ENCODE results near the gene SCLY. TPM values are rescaled to one million over a fixed set of nuclear protein-coding genes. Genes with fewer than 3 reads are reported as not detected.
A peak's percentile ranks its signal among the peaks of the same experiment; 100 is the strongest.
"Not testable (repeated sequence)": the region's sequence is repeated elsewhere in the genome, so short reads cannot be mapped to it uniquely, and the experiment has no call there.

Gene SCLY
- total RNA-seq, 1 donor from 2014 or later: 109 TPM

DNA sequence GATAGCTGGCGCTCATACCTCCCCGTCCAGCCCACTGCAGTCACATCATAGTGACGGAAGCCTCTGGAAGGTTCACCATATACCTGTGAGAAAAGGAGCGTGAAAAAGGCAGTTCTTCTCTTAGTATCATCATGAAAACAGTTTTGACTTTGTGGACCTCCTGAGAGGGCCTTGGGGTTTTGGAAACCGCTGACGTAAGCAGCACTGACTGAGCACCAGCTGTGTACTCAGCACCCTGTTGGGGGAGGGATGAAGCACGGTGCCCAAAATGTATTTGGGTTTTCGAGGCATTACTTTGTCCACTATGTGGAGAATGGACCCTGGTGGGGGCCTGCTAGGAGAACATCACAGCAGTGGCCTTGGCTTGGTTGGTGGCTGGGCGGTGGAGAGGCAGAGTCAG is 5.4 kb downstream of the SCLY start:
- H3K27me3 Mint-ChIP-seq (ENCODE audit: insufficient read depth): no peaks in the 10 kb centered on the region
- DNase-seq (ENCODE audit: low spot score): no peak
- peaks cover 64% of the 10 kb centered on the region for H3K36me3 Mint-ChIP-seq (ENCODE audit: low read depth)
- intact Hi-C loops (cut with micrococcal nuclease): no loop called here
- H3K4me3 Mint-ChIP-seq: peak overlapping the region; percentile 40
- peak overlapping the region; percentile 79 for H3K27ac Mint-ChIP-seq
- peaks cover 17% of the 10 kb centered on the region for H3K9me3 Mint-ChIP-seq
- peaks cover 78% of the 10 kb centered on the region for H3K4me1 Mint-ChIP-seq (ENCODE audit: low read depth)

DNA sequence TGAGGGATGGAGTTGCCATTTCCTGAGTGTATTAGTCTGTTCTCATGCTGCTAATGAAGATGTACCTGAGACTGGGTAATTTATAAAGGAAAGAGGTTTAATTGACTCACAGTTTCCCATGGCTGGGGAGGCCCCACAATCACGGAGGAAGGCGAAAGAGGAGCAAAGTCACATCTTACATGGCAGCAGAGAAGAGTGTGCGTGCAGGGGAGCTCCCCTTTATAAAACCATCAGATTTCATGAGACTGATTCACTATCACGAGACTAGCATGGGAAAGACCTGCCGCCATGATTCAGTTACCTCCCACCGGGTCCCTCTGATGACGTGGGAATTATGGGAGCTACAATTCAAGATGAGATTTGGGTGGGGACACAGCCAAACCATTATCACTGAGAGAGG is 5.9 kb downstream of the SCLY start:
- Mint-ChIP-seq H3K9me3 (peaks cover 17% of the 10 kb centered on the region), H3K27ac (peak overlapping the region; percentile 79), H3K4me1 (ENCODE audit: low read depth) (peaks cover 76% of the 10 kb centered on the region), H3K36me3 (ENCODE audit: low read depth) (peaks cover 61% of the 10 kb centered on the region), H3K4me3 (peak overlapping the region; percentile 40)
- intact Hi-C loops (cut with micrococcal nuclease); H3K27me3 Mint-ChIP-seq (ENCODE audit: insufficient read depth); DNase-seq (ENCODE audit: low spot score): not testable (repeated sequence)

DNA sequence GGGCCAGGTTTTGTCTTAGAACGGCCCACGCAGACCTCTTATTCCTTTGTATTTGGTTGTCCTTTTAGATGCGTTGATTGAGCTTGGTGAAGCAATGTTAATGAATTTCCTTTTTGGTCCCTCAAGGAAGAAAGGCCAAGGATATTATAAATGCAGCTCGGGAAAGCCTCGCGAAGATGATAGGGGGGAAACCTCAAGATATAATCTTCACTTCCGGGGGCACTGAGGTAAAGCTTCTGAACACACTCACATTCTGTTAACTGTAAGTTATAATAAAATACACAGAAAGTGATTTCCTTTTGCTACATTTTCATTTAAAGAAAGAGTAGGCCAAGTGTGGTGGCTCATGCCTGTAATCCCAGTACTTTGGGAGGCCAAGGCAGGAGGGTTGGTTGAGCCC is 7.1 kb downstream of the SCLY start:
- H3K27me3 Mint-ChIP-seq (ENCODE audit: insufficient read depth): no peaks in the 10 kb centered on the region
- no peak overlapping the region for H3K4me3 Mint-ChIP-seq
- intact Hi-C loops (cut with micrococcal nuclease): no loop called here
- peaks cover 68% of the 10 kb centered on the region for H3K36me3 Mint-ChIP-seq (ENCODE audit: low read depth)
- peaks cover 76% of the 10 kb centered on the region for H3K4me1 Mint-ChIP-seq (ENCODE audit: low read depth)
- H3K27ac Mint-ChIP-seq: no peak overlapping the region
- H3K9me3 Mint-ChIP-seq: peaks cover 26% of the 10 kb centered on the region
- no peak for DNase-seq (ENCODE audit: low spot score)

DNA sequence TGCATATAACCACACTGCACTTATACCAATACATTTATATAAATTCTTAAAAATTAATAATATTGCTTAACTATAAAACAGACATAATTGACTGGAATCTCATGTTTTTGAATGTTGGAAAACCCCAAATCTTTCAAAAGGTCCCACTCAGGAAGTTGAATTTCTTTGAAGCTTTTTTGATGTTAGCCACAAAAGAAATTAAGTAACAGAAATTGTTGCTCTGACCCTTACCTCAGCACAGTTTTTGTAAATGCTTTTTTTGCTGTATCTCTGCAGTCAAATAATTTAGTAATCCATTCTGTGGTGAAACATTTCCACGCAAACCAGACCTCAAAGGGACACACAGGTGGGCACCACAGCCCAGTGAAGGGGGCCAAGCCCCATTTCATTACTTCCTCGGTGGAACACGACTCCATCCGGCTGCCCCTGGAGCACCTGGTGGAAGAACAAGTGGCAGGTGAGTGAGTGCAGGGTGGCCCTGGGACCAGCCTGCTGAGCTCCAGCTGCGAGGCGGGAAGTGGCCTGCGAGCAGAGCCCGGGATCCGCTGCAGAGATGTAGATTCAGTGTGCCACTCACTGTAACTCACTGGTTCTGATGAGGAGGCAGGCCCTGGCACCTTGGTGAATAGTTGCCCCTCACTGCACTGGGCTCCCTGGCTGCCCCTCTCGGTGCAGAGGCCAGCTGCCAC is 8.4 kb downstream of the SCLY start:
- H3K4me1 Mint-ChIP-seq (ENCODE audit: low read depth): peaks cover 64% of the 10 kb centered on the region
- peak overlapping the region; percentile 73 for H3K4me3 Mint-ChIP-seq
- H3K9me3 Mint-ChIP-seq: peaks cover 33% of the 10 kb centered on the region
- H3K27me3 Mint-ChIP-seq (ENCODE audit: insufficient read depth): no peaks in the 10 kb centered on the region
- DNase-seq (ENCODE audit: low spot score): no peak
- intact Hi-C loops (cut with micrococcal nuclease): no loop called here
- peak overlapping the region; percentile 72 for H3K27ac Mint-ChIP-seq
- peaks cover 74% of the 10 kb centered on the region for H3K36me3 Mint-ChIP-seq (ENCODE audit: low read depth)

DNA sequence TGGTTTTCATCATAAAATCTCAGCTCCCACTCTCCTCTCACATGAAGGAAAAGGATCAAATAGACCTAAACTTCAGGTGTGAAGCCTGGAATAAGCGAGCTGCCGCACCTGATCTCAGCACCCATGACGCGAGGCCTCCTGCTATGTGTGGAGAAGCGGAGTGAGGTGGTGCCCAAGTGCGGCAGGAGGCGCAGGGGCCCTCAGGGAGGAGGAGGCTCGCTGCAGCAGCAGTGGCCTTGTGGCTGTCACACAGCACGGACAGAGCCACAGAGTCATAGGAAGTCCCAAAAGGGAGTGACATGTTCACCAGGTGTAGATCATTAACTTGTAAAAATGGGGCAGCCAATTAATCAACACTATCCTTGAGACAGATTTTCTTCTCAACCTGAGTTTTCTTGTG is 9.1 kb downstream of the SCLY start:
- intact Hi-C loops (cut with micrococcal nuclease): no loop called here
- Mint-ChIP-seq H3K9me3 (peaks cover 33% of the 10 kb centered on the region), H3K27me3 (ENCODE audit: insufficient read depth) (no peaks in the 10 kb centered on the region), H3K27ac (peak overlapping the region; percentile 72), H3K4me3 (peak overlapping the region; percentile 73), H3K36me3 (ENCODE audit: low read depth) (peaks cover 77% of the 10 kb centered on the region), H3K4me1 (ENCODE audit: low read depth) (peaks cover 61% of the 10 kb centered on the region)
- no peak for DNase-seq (ENCODE audit: low spot score)

DNA sequence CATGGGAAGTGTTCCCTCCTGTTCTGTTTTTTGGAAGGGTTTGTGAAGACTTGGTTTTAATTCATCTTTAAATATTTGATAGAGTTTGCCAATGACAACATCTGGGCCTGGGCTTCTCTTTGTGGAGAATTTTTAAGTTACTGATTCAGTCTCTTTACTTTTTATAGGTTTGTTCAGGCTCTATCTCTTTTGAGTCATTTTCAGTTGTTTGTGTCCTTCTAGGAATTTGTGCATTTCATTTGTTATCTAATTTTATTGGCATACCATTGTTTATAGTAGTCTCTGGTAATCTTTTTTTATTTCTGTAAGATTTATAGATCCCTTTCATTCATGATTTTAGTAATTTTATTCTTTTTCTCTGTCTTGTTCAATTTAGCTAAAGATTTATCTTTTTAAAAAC is 14.6 kb downstream of the SCLY start:
- Mint-ChIP-seq H3K27me3 (ENCODE audit: insufficient read depth) (no peaks in the 10 kb centered on the region), H3K36me3 (ENCODE audit: low read depth) (peaks cover 55% of the 10 kb centered on the region), H3K27ac (no peak overlapping the region), H3K9me3 (peaks cover 17% of the 10 kb centered on the region), H3K4me1 (ENCODE audit: low read depth) (peaks cover 27% of the 10 kb centered on the region), H3K4me3 (no peak overlapping the region)
- intact Hi-C loops (cut with micrococcal nuclease): no loop called here
- no peak for DNase-seq (ENCODE audit: low spot score)

DNA sequence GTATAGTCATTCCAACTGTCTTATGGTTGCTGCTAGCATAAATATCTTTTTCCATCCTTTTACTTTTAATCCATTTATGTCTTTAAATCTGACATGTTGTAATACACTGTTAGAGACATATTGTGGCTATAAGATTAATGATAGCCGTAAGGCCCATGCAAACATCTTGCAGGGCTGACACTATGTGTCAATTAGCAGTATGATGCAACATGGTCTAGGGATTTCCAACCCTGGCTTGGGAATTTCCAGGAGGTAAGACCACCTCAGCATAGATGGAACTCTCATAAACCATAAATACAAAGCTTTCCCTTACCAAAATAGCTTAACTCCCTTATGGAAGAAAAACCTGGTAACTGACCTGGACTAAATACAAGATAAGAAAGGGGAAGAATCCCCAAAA is 16.5 kb downstream of the SCLY start:
- Mint-ChIP-seq H3K27ac (no peak overlapping the region), H3K4me3 (no peak overlapping the region), H3K9me3 (peaks cover 13% of the 10 kb centered on the region), H3K27me3 (ENCODE audit: insufficient read depth) (no peaks in the 10 kb centered on the region), H3K4me1 (ENCODE audit: low read depth) (peaks cover 18% of the 10 kb centered on the region), H3K36me3 (ENCODE audit: low read depth) (peaks cover 63% of the 10 kb centered on the region)
- intact Hi-C loops (cut with micrococcal nuclease): no loop called here
- no peak for DNase-seq (ENCODE audit: low spot score)

DNA sequence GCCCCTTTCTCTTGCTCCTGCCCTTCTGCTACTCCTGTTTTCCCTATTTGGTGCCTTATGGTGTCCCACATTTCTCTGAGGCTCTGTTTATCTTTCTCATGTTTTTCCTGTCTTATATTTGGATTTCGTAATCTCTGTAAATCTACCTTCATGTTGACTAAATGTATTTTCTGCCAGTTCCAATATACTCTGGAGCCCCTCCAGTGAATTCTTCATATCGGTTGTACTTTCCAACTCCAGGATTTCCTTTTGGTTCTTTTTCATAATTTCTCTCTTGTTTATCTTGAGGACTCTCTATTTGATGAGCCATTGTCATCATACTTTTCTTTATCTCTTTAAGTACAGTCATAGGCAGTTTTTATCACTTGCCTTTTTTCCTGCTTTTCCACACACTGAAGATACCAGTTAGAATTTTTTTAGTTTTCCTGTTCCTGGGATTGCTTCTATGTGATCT is 19.1 kb downstream of the SCLY start:
- Mint-ChIP-seq H3K4me1 (ENCODE audit: low read depth) (peaks cover 10% of the 10 kb centered on the region), H3K27me3 (ENCODE audit: insufficient read depth) (no peaks in the 10 kb centered on the region), H3K9me3 (no peaks in the 10 kb centered on the region), H3K36me3 (ENCODE audit: low read depth) (peaks cover 62% of the 10 kb centered on the region), H3K27ac (no peak overlapping the region), H3K4me3 (no peak overlapping the region)
- intact Hi-C loops (cut with micrococcal nuclease): no loop called here
- DNase-seq (ENCODE audit: low spot score): no peak

DNA sequence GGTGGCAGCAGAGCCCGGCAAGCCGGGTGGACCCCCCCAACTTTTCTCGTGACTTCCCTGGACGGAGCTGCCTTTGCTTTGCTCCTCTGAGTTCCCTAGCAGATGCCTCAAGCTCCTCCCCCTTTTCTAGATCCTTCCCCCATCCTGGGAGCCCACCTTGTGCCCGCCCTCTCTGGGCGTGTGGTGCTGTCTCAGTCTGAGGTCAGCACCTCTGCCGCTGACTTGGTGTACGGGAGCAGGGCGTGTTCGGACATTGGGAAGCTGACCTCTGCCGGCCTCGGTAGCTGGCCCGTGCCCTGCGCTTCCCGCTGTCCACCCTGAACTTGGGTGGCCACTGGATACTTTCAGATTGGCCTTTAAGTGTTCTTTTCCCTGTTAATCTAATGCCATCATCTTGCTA is 19.7 kb downstream of the SCLY start:
- no peak overlapping the region for H3K4me3 Mint-ChIP-seq
- peaks cover 4% of the 10 kb centered on the region for H3K4me1 Mint-ChIP-seq (ENCODE audit: low read depth)
- peaks cover 59% of the 10 kb centered on the region for H3K36me3 Mint-ChIP-seq (ENCODE audit: low read depth)
- intact Hi-C loops (cut with micrococcal nuclease): no loop called here
- DNase-seq (ENCODE audit: low spot score): no peak
- H3K27ac Mint-ChIP-seq: no peak overlapping the region
- no peaks in the 10 kb centered on the region for H3K9me3 Mint-ChIP-seq
- H3K27me3 Mint-ChIP-seq (ENCODE audit: insufficient read depth): no peaks in the 10 kb centered on the region

DNA sequence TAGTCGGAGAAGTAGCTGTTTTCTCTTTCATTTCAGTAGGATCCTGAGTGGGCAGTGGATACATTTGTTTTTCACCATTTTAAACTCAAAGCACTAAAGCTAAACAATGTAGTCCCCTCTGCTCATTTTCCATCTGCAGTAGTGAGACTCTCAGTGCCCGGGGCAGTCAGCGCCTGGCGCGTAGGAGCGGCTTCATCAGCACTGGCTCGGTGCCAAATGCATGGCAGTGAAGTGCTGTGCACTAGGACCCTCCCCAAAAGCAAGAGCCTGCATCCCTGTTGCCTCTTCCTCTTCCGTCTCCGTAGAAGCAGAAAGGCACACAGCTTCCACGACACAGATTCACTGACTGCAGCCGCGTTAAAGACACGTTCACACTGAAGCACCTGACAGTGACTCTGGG is 20.3 kb downstream of the SCLY start:
- no peak overlapping the region for H3K4me3 Mint-ChIP-seq
- intact Hi-C loops (cut with micrococcal nuclease): no loop called here
- peaks cover 60% of the 10 kb centered on the region for H3K36me3 Mint-ChIP-seq (ENCODE audit: low read depth)
- no peaks in the 10 kb centered on the region for H3K27me3 Mint-ChIP-seq (ENCODE audit: insufficient read depth)
- no peak overlapping the region for H3K27ac Mint-ChIP-seq
- H3K9me3 Mint-ChIP-seq: no peaks in the 10 kb centered on the region
- no peak for DNase-seq (ENCODE audit: low spot score)
- no peaks in the 10 kb centered on the region for H3K4me1 Mint-ChIP-seq (ENCODE audit: low read depth)

DNA sequence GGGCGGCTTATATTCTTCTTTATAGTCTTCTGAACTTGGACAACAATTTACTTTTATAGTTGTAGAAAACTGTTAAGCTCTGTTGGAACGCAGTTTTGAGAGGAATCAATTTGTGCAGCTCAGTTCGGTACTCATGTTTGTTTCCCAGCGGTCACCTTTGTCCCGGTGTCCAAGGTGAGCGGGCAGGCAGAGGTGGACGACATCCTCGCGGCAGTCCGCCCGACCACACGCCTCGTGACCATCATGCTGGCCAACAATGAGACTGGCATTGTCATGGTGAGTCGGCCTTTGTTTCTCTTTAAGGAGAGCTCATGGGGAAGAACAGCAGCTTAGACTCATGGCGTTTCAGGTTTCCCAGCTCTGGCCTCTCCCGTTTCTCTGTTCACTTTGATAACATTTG is 20.8 kb downstream of the SCLY start:
- H3K4me3 Mint-ChIP-seq: no peak overlapping the region
- intact Hi-C loops (cut with micrococcal nuclease): no loop called here
- no peak overlapping the region for H3K27ac Mint-ChIP-seq
- peaks cover 58% of the 10 kb centered on the region for H3K36me3 Mint-ChIP-seq (ENCODE audit: low read depth)
- no peak for DNase-seq (ENCODE audit: low spot score)
- no peaks in the 10 kb centered on the region for H3K27me3 Mint-ChIP-seq (ENCODE audit: insufficient read depth)
- no peaks in the 10 kb centered on the region for H3K4me1 Mint-ChIP-seq (ENCODE audit: low read depth)
- no peaks in the 10 kb centered on the region for H3K9me3 Mint-ChIP-seq

DNA sequence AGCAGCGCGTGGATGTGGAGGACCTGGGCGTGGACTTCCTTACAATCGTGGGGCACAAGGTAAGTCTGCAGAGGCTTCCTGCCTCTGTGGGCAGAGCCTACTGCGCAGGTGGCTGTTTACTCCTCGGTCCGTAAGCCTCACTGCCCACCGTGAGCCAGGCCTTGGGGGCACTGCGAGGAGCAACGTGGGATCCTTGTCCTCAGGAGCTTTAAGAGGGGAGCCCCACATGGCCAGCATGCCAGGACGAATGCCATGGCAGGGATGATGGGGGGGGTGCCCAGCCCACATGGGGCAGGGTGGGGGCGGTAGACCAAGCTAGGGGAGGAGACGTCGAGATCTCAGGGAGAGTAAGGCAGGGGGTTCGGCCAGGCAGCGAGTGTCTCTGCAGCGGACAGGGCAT is 21.4 kb downstream of the SCLY start:
- Mint-ChIP-seq H3K4me1 (ENCODE audit: low read depth) (peaks cover 3% of the 10 kb centered on the region), H3K36me3 (ENCODE audit: low read depth) (peaks cover 55% of the 10 kb centered on the region), H3K4me3 (no peak overlapping the region), H3K27ac (no peak overlapping the region), H3K27me3 (ENCODE audit: insufficient read depth) (no peaks in the 10 kb centered on the region), H3K9me3 (no peaks in the 10 kb centered on the region)
- intact Hi-C loops (cut with micrococcal nuclease): no loop called here
- no peak for DNase-seq (ENCODE audit: low spot score)

DNA sequence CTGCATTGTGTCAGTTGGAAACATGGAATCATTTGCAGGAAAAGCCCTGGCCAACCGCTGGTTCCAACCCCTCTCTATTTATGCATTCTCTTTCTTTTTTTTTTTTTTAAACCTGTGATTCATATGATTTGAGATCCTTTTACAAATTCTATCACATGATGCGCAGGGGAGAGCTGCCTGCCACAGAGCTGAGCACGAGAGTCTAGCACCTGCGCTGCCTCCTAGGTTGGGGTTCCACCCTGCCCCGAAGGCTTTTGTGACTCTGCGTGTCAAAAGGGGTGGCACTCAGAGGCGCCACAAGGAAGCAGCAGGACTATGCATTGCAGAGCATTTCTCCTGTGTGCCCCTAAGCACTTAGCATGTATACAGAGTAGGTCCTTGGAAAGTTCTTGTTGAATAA is 22.0 kb downstream of the SCLY start:
- no peak for DNase-seq (ENCODE audit: low spot score)

DNA sequence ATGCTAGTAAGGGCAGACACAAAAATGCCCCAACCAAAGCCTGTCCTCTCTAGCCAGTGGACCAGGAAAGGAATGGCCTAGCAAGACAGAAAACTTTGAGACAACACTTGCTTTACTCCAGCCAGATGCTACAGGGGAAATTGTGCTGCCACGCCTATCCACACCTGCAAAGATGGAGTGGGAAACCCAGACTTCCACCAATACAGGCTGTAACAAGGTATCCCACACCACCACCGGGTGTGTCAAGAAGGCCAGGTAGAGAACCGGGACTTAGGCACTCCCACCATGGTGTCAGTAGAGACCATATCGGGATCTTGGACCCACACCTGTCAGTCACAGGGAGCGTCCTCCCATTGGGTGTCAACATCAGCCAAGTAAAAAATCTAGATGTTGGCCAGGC is 23.1 kb downstream of the SCLY start:
- no peaks in the 10 kb centered on the region for H3K27me3 Mint-ChIP-seq (ENCODE audit: insufficient read depth)
- intact Hi-C loops (cut with micrococcal nuclease): no loop called here
- peaks cover 66% of the 10 kb centered on the region for H3K36me3 Mint-ChIP-seq (ENCODE audit: low read depth)
- DNase-seq (ENCODE audit: low spot score): no peak
- no peaks in the 10 kb centered on the region for H3K9me3 Mint-ChIP-seq
- no peak overlapping the region for H3K4me3 Mint-ChIP-seq
- no peak overlapping the region for H3K27ac Mint-ChIP-seq
- peaks cover 7% of the 10 kb centered on the region for H3K4me1 Mint-ChIP-seq (ENCODE audit: low read depth)

More for the DNA sequence above, 22.0 kb downstream of the SCLY start:
- Mint-ChIP-seq H3K4me1 (ENCODE audit: low read depth) (peaks cover 7% of the 10 kb centered on the region), H3K27ac (no peak overlapping the region), H3K9me3 (no peaks in the 10 kb centered on the region), H3K4me3 (no peak overlapping the region), H3K36me3 (ENCODE audit: low read depth) (peaks cover 59% of the 10 kb centered on the region), H3K27me3 (ENCODE audit: insufficient read depth) (no peaks in the 10 kb centered on the region)
- intact Hi-C loops (cut with micrococcal nuclease): no loop called here

Measured in activated T-helper 1 cell treated with anti-CD3 and anti-CD28 coated beads, Interleukin-12 subunit alpha, Interleukin-12 subunit beta, Interleukin-2, Interleukin-4 antibody, amounts not matched to agents 30 ng/mL and 10 ng/mL and 1 ng/mL, durations not matched to agents 14 hours and 24 hours and 36 hours (primary cell).